MM.1S (cell line): ENCODE measurements around the gene CCDC93.

Experiments used
- DNase-seq: peaks from one replicate; pipeline ENCODE4 v3.0.0-alpha.2; 2015
- H2AFZ ChIP-seq: fragments of 300-600 bp; sonication (generic); 2 replicates; pipeline ENCODE4 v1.6.0; 2016; ENCODE audit warnings: antibody characterized with exemption, low read length
- H3F3A ChIP-seq: fragments of 300-600 bp; sonication (generic); 2 replicates; pipeline ENCODE4 v1.6.1; 2016; ENCODE audit warnings: mild to moderate bottlenecking, antibody characterized with exemption, low read length, moderate library complexity, mixed read lengths; ENCODE audit not compliant: insufficient read depth
- H3K27ac ChIP-seq: fragments of 300-600 bp; sonication (generic); 2 replicates; pipeline ENCODE4 v1.5.1; 2016; ENCODE audit warnings: mild to moderate bottlenecking, low read length
- H3K27me3 ChIP-seq: fragments of 300-600 bp; sonication (generic); replicated peaks from 2 replicates; pipeline ENCODE4 v1.6.0; 2016; ENCODE audit warnings: low read length; ENCODE audit not compliant: insufficient read depth
- H3K36me3 ChIP-seq: fragments of 300-600 bp; sonication (generic); replicated peaks from 2 replicates; pipeline ENCODE4 v1.6.1; 2016; ENCODE audit warnings: mild to moderate bottlenecking, low read length, mixed read lengths; ENCODE audit not compliant: insufficient read depth
- H3K4me1 ChIP-seq: fragments of 300-600 bp; sonication (generic); 2 replicates; pipeline ENCODE4 v1.6.1; 2016; ENCODE audit warnings: low read length, mixed read lengths
- H3K4me2 ChIP-seq: fragments of 300-600 bp; sonication (generic); 2 replicates; pipeline ENCODE4 v1.6.0; 2016; ENCODE audit warnings: low read depth, low read length
- H3K4me3 ChIP-seq: fragments of 300-600 bp; sonication (generic); 2 replicates; pipeline ENCODE4 v1.5.1; 2016; ENCODE audit warnings: low read length, mixed read lengths
- H3K79me2 ChIP-seq: fragments of 300-600 bp; sonication (generic); 2 replicates; pipeline ENCODE4 v1.6.1; 2016; ENCODE audit warnings: mixed run types, low read length, mixed read lengths
- H3K9ac ChIP-seq: fragments of 300-600 bp; sonication (generic); 2 replicates; pipeline ENCODE4 v1.6.1; 2016; ENCODE audit warnings: low read length, mixed read lengths
- H3K9me2 ChIP-seq: fragments of 300-600 bp; sonication (generic); replicated peaks from 2 replicates; pipeline ENCODE4 v1.6.1; 2016; ENCODE audit warnings: mild to moderate bottlenecking, low read length, mixed read lengths; ENCODE audit not compliant: insufficient read depth
- H3K9me3 ChIP-seq: fragments of 300-600 bp; sonication (generic); replicated peaks from 2 replicates; pipeline ENCODE4 v1.6.1; 2016; ENCODE audit warnings: mild to moderate bottlenecking, low read length, mixed read lengths; ENCODE audit not compliant: insufficient read depth
- H4K20me1 ChIP-seq: fragments of 300-600 bp; sonication (generic); 2 replicates; pipeline ENCODE4 v1.6.1; 2016; ENCODE audit warnings: mild to moderate bottlenecking, low read length, moderate library complexity, mixed read lengths; ENCODE audit not compliant: insufficient read depth
- EZH2 ChIP-seq: fragments of 300-600 bp; sonication (generic); optimal IDR thresholded peaks from 2 replicates; pipeline ENCODE3; 2017; ENCODE audit warnings: low read depth, mild to moderate bottlenecking, antibody characterized with exemption, low read length, mixed read lengths
- EZH2phosphoT487 ChIP-seq: fragments of 300-600 bp; sonication (generic); IDR thresholded peaks from 2 replicates; pipeline ENCODE4 v1.6.1; 2018; ENCODE audit warnings: antibody characterized with exemption, low read length
- TF ChIP-seq, protein P1 (sequence below): fragments of 300-600 bp; sonication (generic); IDR thresholded peaks from 2 replicates; pipeline ENCODE4 v1.5.1; 2016; ENCODE audit warnings: antibody characterized with exemption, low read length, mixed read lengths

The CCDC93 gene

DNA sequence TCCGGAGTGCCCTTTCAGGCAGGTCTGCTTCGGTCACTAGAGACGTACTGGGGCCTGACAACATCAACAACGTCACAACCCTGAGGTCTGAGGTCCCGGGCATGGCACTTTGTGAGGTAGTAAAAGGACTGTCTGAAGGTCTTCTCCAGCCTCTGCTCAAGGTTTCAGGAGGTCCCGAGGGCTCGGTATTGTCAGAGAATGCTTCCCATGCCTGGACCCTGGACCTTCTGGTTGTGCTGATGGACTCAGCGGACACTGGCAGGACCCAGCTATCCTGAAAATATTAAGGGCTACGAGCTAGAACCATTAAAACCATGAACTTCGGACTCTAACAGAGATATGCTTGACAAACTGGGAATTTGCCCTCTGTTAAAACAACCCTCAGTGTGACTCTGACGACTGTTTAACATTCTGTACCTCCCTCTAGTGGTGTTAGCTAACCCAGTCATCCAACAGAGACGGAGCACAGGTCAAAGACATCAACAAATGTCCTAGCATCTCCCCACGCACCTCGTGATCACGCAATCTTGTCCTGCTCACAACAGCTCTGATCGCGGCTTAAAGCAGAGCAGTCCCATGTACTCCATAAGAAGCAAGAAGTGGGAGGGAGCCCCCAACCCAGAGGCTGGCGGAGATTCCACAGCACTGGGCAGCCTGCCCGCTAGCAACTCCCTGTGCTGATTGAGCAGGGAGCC lies 96.5 kb downstream of the CCDC93 start:
- peaks cover 29% of the 10 kb centered on the region for H3K4me1 ChIP-seq
- no peak overlapping the region for H3K4me2 ChIP-seq
- no peak overlapping the region for H2AFZ ChIP-seq
- H3K9ac ChIP-seq, result no peak overlapping the region
- no peak for DNase-seq
- H3K4me3 ChIP-seq, result no peak overlapping the region
- H3K9me3 ChIP-seq, result no peaks in the 10 kb centered on the region
- H3K27ac ChIP-seq, result peak overlapping the region; percentile 87; the same call in 1 of the 2 replicates
- H3F3A ChIP-seq, result peaks cover 27% of the 10 kb centered on the region
- H3K36me3 ChIP-seq, result peaks cover 38% of the 10 kb centered on the region
- no peaks in the 10 kb centered on the region; the same call in 1 of the 2 replicates for H3K79me2 ChIP-seq
- TF ChIP-seq EZH2 (no peak), EZH2phosphoT487 (no peak)
- TF ChIP-seq, protein P1, sequence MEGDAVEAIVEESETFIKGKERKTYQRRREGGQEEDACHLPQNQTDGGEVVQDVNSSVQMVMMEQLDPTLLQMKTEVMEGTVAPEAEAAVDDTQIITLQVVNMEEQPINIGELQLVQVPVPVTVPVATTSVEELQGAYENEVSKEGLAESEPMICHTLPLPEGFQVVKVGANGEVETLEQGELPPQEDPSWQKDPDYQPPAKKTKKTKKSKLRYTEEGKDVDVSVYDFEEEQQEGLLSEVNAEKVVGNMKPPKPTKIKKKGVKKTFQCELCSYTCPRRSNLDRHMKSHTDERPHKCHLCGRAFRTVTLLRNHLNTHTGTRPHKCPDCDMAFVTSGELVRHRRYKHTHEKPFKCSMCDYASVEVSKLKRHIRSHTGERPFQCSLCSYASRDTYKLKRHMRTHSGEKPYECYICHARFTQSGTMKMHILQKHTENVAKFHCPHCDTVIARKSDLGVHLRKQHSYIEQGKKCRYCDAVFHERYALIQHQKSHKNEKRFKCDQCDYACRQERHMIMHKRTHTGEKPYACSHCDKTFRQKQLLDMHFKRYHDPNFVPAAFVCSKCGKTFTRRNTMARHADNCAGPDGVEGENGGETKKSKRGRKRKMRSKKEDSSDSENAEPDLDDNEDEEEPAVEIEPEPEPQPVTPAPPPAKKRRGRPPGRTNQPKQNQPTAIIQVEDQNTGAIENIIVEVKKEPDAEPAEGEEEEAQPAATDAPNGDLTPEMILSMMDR, result no peak
- no peaks in the 10 kb centered on the region for H4K20me1 ChIP-seq
- no peaks in the 10 kb centered on the region for H3K9me2 ChIP-seq
- no peaks in the 10 kb centered on the region for H3K27me3 ChIP-seq

DNA sequence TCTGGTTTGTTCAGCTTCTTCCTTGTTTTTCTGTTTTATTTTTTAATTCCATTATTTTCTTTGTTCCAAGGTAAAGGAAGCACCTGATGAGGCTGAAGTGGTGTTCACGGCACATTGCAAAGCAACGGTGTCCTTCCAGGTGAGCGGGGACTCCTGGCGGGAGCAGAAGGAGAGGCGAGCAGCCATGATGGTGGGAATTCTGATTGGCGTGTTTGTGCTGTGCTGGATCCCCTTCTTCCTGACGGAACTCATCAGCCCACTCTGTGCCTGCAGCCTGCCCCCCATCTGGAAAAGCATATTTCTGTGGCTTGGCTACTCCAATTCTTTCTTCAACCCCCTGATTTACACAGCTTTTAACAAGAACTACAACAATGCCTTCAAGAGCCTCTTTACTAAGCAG lies 110.9 kb downstream of the CCDC93 start:
- no peaks in the 10 kb centered on the region for H3K9me3 ChIP-seq
- H3K9ac ChIP-seq, result no peak overlapping the region
- H3K36me3 ChIP-seq, result no peaks in the 10 kb centered on the region
- H3K79me2 ChIP-seq, result no peaks in the 10 kb centered on the region
- no peaks in the 10 kb centered on the region for H3K9me2 ChIP-seq
- DNase-seq, result no peak
- no peak overlapping the region for H3K27ac ChIP-seq
- H3K4me3 ChIP-seq, result no peak overlapping the region
- TF ChIP-seq EZH2 (no peak), EZH2phosphoT487 (no peak)
- TF ChIP-seq, protein P1, result no peak
- no peaks in the 10 kb centered on the region for H3K4me1 ChIP-seq
- H3K27me3 ChIP-seq, result no peaks in the 10 kb centered on the region
- no peaks in the 10 kb centered on the region for H4K20me1 ChIP-seq
- H3K4me2 ChIP-seq, result no peak overlapping the region
- H2AFZ ChIP-seq, result no peak overlapping the region
- H3F3A ChIP-seq, result no peaks in the 10 kb centered on the region

DNA sequence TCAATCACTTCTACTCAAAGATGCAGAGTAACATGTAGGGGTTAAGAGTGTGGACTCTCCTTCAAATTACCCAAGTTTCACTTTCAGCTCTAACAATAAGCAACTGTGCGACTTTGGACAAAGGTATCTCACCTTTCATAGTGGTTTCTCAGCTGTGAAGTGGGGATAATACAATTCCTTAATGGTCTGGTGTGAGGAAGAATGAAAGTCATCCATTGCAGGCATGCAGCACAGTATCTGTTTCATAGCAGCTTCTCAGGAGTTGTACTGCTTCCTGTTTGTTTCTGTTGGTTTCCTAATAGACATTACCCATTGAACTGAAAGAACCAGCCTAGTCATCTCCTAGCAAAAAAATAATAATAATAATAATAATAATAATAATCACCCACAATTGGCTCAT lies 125.0 kb downstream of the CCDC93 start:
- Histone ChIP-seq H3K4me2 (peak overlapping the region; percentile 45; the same call in 1 of the 2 replicates), H3K9me3 (no peaks in the 10 kb centered on the region), H3K27ac (peak overlapping the region; percentile 26; the same call in 1 of the 2 replicates), H2AFZ (no peak overlapping the region), H3K9ac (no peak overlapping the region), H3K9me2 (no peaks in the 10 kb centered on the region), H3K4me3 (no peak overlapping the region), H3K4me1 (peaks cover 32% of the 10 kb centered on the region), H4K20me1 (no peaks in the 10 kb centered on the region), H3F3A (peaks cover 9% of the 10 kb centered on the region; the same call in 1 of the 2 replicates), H3K27me3 (no peaks in the 10 kb centered on the region), H3K36me3 (no peaks in the 10 kb centered on the region), H3K79me2 (no peaks in the 10 kb centered on the region)
- peak; percentile 71 for DNase-seq
- TF ChIP-seq EZH2 (no peak), EZH2phosphoT487 (no peak)
- TF ChIP-seq, protein P1, result no peak
